ENCODE measurements around the gene TGM1.
"Not testable (repeated sequence)": the region's sequence is repeated elsewhere in the genome, so short reads cannot be mapped to it uniquely, and the experiment has no call there.

TGM1 gene

DNA sequence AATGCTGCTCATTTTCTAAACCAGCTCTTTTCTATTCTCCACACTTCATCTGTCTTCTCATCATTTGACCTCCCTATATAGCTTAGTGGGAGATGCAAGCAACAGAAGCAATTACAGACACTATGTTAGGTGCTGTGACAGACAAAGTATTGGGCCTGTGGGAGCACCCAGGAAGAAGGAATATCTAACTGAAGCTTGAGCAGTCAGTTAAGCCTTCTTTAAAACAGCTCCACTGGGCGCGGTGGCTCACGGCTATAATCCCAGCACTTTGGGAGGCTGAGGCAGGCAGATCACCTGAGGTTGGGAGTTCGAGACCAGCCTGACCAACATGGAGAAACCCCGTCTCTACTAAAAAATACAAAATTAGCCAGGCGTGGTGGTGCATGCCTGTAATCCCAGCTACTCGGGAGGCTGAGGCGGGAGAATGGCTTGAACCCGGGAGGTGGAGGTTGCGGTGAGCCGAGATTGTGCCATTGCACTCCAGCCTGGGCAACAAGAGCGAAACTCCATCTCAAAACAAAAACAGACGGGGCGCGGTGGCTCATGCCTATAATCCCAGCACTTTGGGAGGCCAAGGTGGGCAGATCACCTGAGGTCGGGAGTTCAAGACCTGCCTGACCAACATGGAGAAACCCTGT is 59.6 kb downstream of the TGM1 start:
- not testable (repeated sequence) for DNase-seq

DNA sequence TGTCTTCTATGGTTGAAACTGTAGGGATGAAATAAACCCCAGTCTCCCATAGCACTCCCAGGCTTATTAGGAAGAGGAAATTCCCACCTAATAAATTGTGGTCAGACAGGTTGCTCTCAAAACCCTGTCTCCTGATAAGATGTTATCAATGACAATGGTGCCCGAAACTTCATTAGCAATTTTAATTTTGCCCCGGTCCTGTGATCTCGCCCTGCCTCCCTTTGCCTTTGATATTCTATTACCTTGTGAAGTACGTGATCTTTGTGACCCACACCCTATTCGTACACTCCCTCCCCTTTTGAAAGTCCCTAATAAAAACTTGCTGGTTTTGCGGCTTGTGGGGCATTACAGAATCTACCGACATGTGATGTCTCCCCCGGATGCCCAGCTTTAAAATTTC is 60.4 kb downstream of the TGM1 start:
- DNase-seq = not testable (repeated sequence)
